Muscle of leg (tissue), 11 donors: ENCODE results near the gene RHOF. TPM values are rescaled to one million over a fixed set of nuclear protein-coding genes. Genes with fewer than 3 reads are reported as not detected.
A peak's percentile ranks its signal among the peaks of the same experiment; 100 is the strongest.

Experiments used
- DNase-seq: peaks from one replicate; pipeline ENCODE4 v3.0.0; 2013
- H3K27ac ChIP-seq: one replicate; pipeline ENCODE4 v1.5.1; 2013; ENCODE audit warnings: mild to moderate bottlenecking, low read length, control low read depth
- H3K27me3 ChIP-seq: one replicate; pipeline ENCODE4 v1.6.1; 2013; ENCODE audit warnings: low read length; ENCODE audit not compliant: control insufficient read depth, insufficient read depth
- H3K36me3 ChIP-seq: one replicate; pipeline ENCODE4 v1.6.1; 2013; ENCODE audit warnings: low read length; ENCODE audit not compliant: control insufficient read depth, insufficient read depth
- H3K4me1 ChIP-seq: one replicate; pipeline ENCODE4 v1.6.1; 2013; ENCODE audit warnings: low read length; ENCODE audit not compliant: control insufficient read depth, insufficient read depth
- H3K4me3 ChIP-seq: one replicate; pipeline ENCODE4 v1.5.1; 2013; ENCODE audit warnings: low read length, control low read depth
- H3K9me3 ChIP-seq: replicated peaks from 2 replicates; pipeline ENCODE4 v1.6.1; 2013; ENCODE audit warnings: low read depth, low read length; ENCODE audit not compliant: control insufficient read depth
- WGBS: methylation state at CpG from one replicate; pipeline ENCODE4 v1.1.5; 2013; ENCODE audit warnings: missing lambda C conversion rate; ENCODE audit not compliant: insufficient coverage; 5-methylcytosine and 5-hydroxymethylcytosine counted together
- polyA plus RNA-seq, 8 donors: library from polyadenylated mRNA; unstranded; fragments of 120-200 nt; gene quantifications; one replicate each; pipeline versions ENCODE4 v1.2.1 to v1.2.3, GENCODE V29; 2013; ENCODE audit warnings: inconsistent platforms in 1 of 8, low replicate concordance in 1 of 8; ENCODE audit not compliant: insufficient read length in 8 of 8, insufficient read depth in 1 of 8
- total RNA-seq: library from RNA; stranded (reverse); fragments of 120-200 nt; gene quantifications from one replicate; pipeline ENCODE4 v1.2.4, GENCODE V29; 2013

RHOF gene
- total and polyA plus RNA-seq, 9 donors: 1.2 to 3.5 (median 2.1) TPM

DNA sequence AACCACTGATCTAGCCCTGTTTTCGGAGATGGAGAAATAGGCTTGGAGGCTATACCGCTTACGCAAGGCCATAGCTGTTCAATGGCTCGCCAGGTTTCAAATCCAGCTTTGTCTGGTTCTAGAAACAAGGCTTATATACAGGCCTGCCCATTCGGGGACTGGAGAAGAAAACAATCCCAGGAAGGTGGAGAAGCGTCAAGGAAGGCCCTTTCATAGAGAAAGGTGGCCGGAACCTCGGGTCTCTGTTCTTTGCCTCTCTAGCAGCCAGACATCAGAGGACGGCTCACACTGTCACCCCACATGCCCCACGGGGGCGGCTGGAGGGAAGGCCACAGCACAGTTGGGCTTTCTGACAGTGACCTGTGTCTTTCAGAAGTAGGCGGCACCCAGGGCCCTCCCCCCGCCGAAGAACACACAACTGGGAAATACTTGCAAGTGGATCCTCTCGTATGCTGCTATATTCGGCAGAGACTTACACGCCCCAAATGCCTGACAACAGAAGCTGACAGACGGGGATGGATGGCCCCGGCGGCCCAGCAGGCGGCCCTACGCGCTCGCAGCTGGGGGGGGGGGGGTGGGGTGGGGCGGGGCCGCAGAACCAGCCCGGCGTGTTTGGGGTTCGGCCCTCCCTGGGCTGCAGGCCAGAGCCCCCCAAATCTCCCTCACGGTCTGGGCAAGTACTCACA, 5.8 kb upstream of the RHOF start:
- peak overlapping the region; percentile 100 for H3K27ac ChIP-seq
- H3K9me3 ChIP-seq: no peaks in the 10 kb centered on the region
- H3K4me1 ChIP-seq: peaks cover 66% of the 10 kb centered on the region
- peak overlapping the region; percentile 62 for H3K4me3 ChIP-seq
- peaks cover 25% of the 10 kb centered on the region for H3K36me3 ChIP-seq
- no peaks in the 10 kb centered on the region for H3K27me3 ChIP-seq
- peak; percentile 92 for DNase-seq
- WGBS: 34% methylated on average over 10 of the region's 30 CpGs

DNA sequence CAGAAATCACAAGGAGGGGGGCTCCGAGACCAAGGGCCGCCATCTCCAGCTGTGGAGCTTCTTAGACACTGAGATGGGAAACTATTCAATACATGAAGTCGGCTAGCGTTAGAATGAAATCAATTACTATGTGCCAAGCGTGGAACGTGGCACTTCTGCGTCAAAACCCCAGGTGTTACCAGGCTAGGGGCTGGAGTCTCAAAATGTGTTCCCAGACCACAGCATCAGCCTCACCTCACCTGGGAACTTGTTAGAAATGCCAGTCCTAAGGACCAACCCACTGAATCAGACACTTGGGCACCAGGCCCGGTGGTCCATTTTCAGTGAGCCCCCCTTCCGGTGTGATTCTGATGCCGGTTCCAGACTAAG, 5.3 kb upstream of the RHOF start:
- Histone ChIP-seq H3K27me3 (peaks cover 4% of the 10 kb centered on the region), H3K4me3 (peak overlapping the region; percentile 24), H3K4me1 (peaks cover 71% of the 10 kb centered on the region), H3K9me3 (no peaks in the 10 kb centered on the region), H3K36me3 (peaks cover 25% of the 10 kb centered on the region), H3K27ac (peak overlapping the region; percentile 100)
- DNase-seq: no peak
- 46% methylated on average over 7 of the region's 10 CpGs for WGBS

DNA sequence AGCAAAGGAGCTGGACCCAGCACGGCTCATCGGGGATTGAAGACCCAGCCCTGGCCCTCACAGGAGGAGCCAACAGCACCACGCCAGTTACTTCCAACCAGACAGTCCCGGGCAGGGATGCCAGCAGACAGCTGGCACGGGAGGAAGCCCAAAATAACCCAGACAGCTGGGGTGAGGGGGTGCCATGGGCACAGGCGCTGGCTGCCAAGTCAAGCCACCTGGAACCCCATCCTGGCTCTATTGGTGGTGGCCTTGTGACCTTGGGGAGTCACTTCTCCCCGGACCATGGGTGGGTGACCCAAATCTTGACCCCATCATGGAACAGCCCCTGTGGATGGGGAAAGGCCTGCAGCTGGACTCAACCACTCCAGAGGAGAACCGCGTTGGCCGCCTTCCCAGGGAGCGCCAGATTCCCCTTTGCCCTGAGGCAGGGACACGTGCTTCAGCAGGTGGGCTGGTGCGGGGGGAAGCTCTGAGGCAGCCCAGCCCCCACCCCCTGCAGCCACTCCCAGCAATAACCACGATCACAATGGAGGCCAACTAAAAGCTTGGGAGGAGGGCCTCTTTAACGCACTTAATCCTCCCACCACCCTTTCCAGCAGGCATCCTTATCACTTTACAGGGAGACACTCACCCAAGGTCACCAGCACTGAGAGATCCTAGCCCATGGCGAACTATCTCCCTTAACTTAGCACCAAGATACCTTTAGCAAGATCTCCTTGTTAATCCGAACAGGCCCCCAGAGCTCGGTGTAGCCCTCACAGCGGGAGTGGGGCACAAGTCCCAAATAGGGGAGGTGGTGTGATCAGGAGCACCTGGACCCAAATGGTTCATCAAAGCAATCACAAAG, 4.7 kb upstream of the RHOF start:
- Histone ChIP-seq H3K27ac (peak overlapping the region; percentile 100), H3K27me3 (peaks cover 5% of the 10 kb centered on the region), H3K9me3 (no peaks in the 10 kb centered on the region), H3K4me1 (peaks cover 77% of the 10 kb centered on the region), H3K4me3 (peak overlapping the region; percentile 31), H3K36me3 (peaks cover 25% of the 10 kb centered on the region)
- WGBS: 17% methylated on average over 4 of the region's 19 CpGs
- DNase-seq: peak; percentile 88

DNA sequence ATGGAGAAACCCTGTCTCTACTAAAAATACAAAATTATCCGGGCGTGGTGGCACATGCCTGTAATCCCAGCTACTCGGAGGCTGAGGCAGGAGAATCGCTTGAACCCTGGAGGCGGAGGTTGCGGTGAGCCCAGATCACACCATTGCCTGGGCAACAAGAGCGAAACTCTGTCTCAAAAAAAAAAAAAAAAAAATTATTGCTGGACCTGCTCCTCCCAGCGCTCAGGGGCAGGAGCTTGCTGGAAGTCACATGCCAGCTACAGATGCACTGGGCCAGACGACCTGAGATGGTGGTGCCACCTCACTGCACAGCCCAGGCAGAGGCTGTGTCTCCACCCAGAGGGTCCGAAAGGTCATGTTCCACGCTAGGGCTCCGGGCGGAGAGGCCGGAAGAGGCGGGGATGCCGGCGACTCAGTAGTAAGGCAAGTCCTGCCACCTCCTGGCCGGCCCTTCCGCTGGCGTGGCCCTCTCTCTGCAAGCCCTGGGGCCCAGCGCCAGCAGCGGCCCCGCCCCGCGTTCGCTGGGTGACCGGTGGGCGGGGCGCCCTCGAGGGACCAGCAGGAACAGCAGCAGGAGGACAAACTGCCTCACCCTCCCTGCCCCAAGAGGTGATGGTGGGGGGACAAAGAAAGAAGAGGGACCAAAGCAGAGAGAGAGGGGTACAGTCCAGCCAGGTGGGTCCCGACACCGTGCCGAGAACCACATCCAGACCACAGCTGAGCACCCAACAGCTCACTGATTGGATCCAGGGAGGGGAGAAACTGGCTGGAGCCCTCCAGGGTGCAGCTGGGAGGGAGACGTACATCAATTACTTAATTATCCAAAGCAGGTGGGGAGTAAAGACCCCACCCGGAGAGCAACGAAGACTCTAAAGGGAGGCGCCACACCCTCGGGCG, 3.6 kb upstream of the RHOF start:
- peaks cover 83% of the 10 kb centered on the region for H3K4me1 ChIP-seq
- no peaks in the 10 kb centered on the region for H3K9me3 ChIP-seq
- H3K27me3 ChIP-seq: peaks cover 8% of the 10 kb centered on the region
- 27% methylated on average over 35 of the region's 39 CpGs for WGBS
- H3K4me3 ChIP-seq: peak overlapping the region; percentile 31
- peak overlapping the region; percentile 100 for H3K27ac ChIP-seq
- peak; percentile 85 for DNase-seq
- peaks cover 25% of the 10 kb centered on the region for H3K36me3 ChIP-seq

DNA sequence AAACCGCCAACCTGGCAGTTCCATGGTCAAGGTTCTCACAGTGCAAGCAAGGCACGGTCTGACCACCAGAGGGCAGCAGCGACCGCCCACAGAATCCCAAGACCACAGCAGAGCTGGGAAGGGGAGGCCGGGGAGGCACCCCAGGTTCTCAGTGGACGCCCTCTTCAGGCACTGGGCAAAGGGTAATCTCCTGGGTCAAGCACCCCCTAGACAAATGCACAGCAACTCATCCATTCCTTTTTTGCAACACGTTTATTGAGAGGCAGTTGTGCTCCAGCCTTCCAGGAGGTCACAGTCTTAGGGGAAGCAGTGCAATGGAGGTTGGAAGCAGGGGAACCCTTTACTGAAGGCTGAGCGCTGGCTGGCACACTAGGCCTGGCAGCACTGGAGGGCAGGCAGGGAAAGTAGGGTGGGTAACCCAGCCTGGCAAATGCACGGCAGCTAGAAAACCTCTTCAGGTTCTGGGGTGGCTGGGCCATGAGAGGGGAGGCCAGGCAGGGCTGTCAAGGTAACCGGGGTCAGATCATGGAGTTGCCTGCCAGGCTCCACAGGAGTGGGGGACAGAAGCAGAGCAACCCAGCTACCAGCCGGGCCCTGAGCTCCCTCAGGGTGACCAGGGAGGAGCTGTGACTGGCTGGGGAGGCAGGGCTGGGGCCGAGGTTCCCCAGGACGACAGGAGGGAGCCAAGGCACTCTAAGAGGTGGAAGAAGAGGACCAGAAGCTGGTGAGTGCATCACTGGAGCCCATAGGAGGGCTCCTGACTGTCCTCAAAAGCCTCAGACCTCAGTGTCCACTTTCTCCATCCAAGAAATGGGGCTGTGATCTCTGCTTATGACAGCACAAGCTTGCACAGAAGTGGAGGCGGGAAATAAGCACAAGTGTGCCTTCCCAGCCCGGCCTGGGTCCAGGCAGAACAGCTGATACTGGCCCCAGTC, 1.8 kb upstream of the RHOF start:
- H3K27ac ChIP-seq: peak overlapping the region; percentile 86
- WGBS: 36% methylated on average over 13 of the region's 15 CpGs
- peaks cover 76% of the 10 kb centered on the region for H3K4me1 ChIP-seq
- peaks cover 8% of the 10 kb centered on the region for H3K27me3 ChIP-seq
- no peaks in the 10 kb centered on the region for H3K9me3 ChIP-seq
- DNase-seq: peak; percentile 94
- H3K4me3 ChIP-seq: no peak overlapping the region
- peaks cover 25% of the 10 kb centered on the region for H3K36me3 ChIP-seq

DNA sequence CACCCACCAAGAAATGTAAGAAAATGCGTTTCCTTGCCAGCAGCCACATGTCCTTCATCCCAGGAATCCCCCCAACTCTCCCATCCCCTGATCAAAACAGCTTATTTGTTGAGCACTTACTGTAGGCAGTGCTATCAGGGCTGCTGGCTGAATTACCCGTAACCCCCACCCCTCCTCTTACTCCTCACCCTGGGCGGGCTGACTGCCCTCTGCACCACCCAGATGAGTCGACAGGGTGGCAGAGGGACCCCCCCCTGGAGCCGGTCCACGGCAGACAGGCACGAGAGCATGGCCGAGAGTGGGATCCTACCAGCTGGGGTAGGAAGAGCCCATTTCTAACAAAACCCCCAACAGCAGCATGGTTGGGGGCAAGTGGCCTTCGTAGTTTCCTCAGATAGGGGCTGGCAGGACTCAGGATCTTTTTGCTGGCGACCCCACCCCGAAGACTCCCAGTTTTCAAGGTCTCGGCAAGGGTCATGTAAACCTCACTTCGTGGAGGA, 1.1 kb upstream of the RHOF start:
- Histone ChIP-seq H3K36me3 (peaks cover 25% of the 10 kb centered on the region), H3K4me1 (peaks cover 77% of the 10 kb centered on the region), H3K4me3 (peak overlapping the region; percentile 3), H3K27ac (peak overlapping the region; percentile 77), H3K27me3 (peaks cover 8% of the 10 kb centered on the region), H3K9me3 (no peaks in the 10 kb centered on the region)
- no peak for DNase-seq
- 0% methylated on average over 9 of the region's 13 CpGs for WGBS

DNA sequence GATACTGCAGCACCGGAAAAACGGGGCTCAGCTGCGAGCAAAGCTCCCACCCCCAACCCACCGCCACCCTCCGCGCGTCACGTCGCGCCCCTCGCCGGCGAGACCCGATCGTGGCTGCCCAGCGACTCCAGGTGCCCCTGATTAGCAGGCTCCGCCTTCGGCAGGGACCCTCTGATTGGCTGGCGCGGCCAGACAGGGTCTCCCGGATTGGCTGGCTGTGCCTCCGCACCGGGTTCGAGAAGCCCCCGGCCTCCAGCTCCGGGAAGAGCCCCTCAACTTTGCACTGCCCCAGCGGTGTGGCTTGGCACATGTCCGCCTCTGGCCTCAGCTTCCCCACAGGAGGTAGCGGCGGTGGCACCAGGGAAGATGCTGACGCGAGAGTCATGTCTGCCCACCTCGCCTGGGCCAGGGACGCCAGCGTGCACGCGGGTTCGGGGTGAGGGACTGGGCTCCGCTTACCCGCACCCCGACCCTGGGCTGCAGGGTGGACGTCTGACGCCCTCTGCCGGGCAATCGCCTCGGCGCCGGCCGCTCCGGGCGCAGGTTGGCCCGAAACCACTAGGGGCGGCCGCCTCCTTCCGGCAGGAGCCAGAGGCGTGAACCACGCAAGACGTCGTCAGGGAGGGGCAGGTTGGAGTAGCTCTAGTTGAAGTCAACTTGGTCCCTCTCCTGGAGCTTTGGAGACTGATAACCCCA, 498 bp upstream of the RHOF start:
- Histone ChIP-seq H3K4me3 (peak overlapping the region; percentile 47), H3K9me3 (no peaks in the 10 kb centered on the region), H3K27me3 (peaks cover 8% of the 10 kb centered on the region), H3K27ac (peak overlapping the region; percentile 77), H3K36me3 (peaks cover 25% of the 10 kb centered on the region), H3K4me1 (peaks cover 75% of the 10 kb centered on the region)
- DNase-seq: peak; percentile 95
- WGBS: 0% methylated on average over 47 of the region's 59 CpGs

DNA sequence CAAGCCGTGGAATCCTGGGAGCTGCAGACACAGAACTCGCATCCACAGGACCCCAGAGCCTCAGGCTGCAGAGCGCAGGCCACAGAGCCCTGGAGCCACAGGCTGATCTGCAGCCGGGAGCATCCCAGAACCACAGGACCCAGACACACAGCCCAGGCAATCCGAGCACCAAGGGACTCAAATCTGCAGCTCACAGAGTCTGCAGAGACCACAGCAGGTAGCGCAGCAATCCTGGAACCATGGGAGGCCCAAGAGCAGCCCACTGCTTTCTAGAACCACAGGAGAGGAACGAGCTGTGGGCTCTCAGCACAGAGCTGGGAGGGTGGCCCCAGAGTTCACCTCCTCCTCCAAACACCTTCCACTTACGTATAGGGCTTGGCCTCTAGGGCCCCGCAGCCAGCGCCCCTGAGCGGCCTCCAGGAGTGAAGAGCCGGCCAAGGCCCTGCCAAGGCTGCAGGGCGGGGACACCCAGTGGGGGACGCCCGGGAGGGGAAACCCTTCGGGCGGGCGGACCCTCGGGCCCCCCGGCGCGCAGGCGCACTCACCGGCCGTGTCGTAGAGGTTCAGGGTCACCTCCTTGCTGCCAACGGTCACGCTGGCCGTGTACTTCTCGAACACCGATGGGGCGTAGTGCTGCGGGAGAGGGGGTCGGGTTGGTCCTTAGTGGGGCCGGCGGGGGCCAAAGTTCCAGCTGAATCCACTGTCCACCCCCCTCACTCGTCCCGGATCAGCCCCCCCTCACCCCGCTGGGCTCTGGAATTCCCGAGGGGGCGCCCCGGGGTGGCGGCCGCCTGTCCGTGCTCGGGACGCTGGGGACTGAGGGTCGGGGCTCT, 665 bp downstream of the RHOF start:
- H3K4me3 ChIP-seq: peak overlapping the region; percentile 28
- H3K36me3 ChIP-seq: peaks cover 16% of the 10 kb centered on the region
- 19% methylated on average over 40 of the region's 48 CpGs for WGBS
- H3K27ac ChIP-seq: no peak overlapping the region
- peaks cover 8% of the 10 kb centered on the region for H3K27me3 ChIP-seq
- H3K9me3 ChIP-seq: no peaks in the 10 kb centered on the region
- no peak for DNase-seq
- H3K4me1 ChIP-seq: peaks cover 67% of the 10 kb centered on the region
